Immature natural killer cell (primary cell): ENCODE results near the gene CBX1. TPM values are rescaled to one million over a fixed set of nuclear protein-coding genes. Genes with fewer than 3 reads are reported as not detected.

Experiments used
- polyA plus RNA-seq, 3 donors: library from polyadenylated mRNA; unstranded; fragments of 300-500 nt; fragmentation: Illumina TruSeq; gene quantifications; one replicate each; pipeline ENCODE4 v1.2.3, GENCODE V29; 2021

CBX1 gene
- polyA plus RNA-seq, 3 donors from 2014 or later: 19.3 to 30.0 (median 27.0) TPM

Other genes with a start within 250 kb of the CBX1 start
- gene SP2, start 205.2 kb downstream of the CBX1 start, polyA plus RNA-seq: 10 to 100 TPM in 1 of 3 donors, 1 to 10 TPM in 2; 2.0 to 13.7 (median 5.0) TPM
- gene PNPO, start 159.9 kb downstream of the CBX1 start, polyA plus RNA-seq: 10 to 100 TPM; 14.3 to 21.2 (median 18.6) TPM
- under 1 TPM in 1 of 3 donors, not detected in 2; 0.16 TPM for gene PRR15L, start 143.6 kb downstream of the CBX1 start, polyA plus RNA-seq
- 10 to 100 TPM; 66.3 to 97.2 (median 84.0) TPM for gene CDK5RAP3, start 130.4 kb downstream of the CBX1 start, polyA plus RNA-seq
- gene COPZ2, start 63.7 kb downstream of the CBX1 start, polyA plus RNA-seq: 10 to 100 TPM; 38.9 to 64.2 (median 41.3) TPM
- 10 to 100 TPM in 1 of 3 donors, 1 to 10 TPM in 2; 5.9 to 18.4 (median 7.1) TPM for gene NFE2L1, start 53.1 kb downstream of the CBX1 start, polyA plus RNA-seq
- gene SNX11, start 6.3 kb upstream of the CBX1 start, polyA plus RNA-seq: 10 to 100 TPM; 37.1 to 44.7 (median 41.2) TPM